ENCODE results near the gene ITPR2.

Gene ITPR2

DNA sequence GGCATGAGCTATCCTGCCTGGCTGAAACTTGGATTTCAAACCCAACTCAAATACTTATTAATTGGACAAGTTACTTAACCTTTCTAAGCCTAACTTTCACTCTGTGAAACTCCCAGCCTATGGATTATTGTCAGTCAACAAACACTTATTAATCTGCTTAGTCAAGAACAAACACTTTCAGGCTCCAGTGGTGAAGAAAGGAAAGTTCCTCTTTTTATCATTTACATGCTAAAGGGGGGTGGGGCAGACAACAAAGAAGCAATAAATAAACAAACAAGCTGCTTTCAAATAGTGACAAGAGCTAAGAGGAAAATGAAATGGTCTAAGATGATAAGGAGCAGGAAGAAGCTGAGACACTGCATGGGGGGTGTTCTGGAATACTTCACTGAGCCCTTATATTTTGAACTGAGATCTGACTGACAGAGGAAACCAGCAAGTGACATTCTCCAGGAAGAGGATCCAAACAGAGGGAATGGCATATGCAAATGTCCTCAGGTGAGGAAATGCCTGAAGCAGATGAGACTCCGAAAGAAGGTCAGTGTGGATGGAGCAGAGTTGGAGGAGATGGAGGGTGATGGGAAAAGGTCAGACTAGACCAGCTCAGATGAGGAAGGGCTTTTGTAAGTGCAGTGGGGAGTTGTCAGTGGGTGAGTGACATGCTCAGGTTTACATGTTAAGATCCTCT lies 259.6 kb downstream of the ITPR2 start:
- peak; percentile 43 for DNase-seq (ENCODE audit: low read depth, low spot score)

DNA sequence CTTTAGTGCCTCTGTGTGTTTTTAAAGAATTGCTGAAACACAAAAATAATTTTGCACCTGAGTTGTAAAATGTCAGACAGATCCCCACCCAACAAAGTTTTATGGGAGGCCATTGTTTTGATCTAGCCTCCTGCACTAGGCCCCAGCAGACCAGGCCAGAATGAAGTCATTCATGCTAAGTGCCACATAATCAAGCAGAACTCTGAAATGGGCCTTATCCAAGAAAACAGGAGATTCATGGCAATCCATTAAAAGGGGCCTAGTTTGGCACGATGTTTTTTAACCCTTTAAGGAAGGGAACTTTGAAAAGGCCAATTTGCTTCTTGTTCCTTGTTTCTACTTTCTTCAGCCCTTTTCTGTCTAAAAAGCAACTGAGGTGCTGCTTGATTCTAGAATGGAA lies 260.9 kb downstream of the ITPR2 start:
- no peak for DNase-seq (ENCODE audit: low read depth, low spot score)

DNA sequence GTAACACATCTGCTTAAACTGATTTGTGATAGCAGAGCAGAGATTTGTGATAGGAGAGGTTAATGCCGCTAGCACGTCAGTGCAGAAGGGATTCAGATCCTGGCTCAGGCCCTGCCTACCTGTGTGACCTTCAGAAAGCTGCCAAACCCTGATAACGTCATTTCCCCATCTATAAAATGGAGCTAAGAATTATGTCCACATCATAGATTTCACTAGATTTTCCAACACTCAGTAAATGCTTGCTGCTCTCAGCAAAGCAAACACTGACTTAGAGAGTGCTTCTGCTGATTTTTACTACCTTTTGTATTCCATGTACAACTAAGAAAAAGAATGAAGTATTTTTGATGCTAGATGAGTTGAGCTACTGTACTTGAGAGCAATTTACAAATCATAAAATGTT lies 261.4 kb downstream of the ITPR2 start:
- no peak for DNase-seq (ENCODE audit: low read depth, low spot score)

DNA sequence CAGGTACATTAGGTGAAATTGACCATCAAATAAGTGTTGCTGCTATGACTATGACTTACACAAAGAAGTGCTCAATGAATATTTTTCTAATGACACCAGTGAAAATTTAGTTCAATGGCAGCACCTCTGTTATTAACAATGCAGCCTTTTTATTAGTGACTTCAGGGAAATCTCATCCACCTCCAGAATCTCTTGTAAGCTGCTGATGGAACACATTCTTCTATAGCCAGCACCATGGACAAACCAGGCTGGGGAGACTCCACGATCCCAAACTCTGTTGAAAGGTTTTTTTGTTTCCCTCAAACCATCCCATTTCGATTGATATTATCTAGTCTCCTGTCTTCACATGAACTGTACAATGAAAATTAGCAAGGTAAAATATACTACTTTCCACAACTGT lies 265.9 kb downstream of the ITPR2 start:
- DNase-seq (ENCODE audit: low read depth, low spot score): no peak

DNA sequence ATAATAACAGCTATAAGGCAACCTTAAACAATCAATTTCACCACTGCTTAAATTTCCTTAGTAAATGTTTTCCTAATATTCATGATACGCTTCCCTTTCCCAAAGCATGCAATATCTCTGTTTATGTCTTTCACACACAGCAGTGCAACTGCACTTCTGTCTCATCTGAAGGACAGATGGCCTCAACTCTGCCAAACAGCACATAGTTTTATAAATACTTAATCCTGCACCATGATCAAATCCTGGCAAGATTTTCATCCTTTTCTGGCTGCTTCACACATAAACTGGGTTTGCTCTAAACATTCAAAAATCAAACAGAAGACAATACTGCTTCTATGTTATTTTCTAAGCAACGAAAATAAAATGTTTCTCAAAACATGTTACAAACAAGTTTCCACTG lies 266.3 kb downstream of the ITPR2 start:
- DNase-seq (ENCODE audit: low read depth, low spot score): no peak

DNA sequence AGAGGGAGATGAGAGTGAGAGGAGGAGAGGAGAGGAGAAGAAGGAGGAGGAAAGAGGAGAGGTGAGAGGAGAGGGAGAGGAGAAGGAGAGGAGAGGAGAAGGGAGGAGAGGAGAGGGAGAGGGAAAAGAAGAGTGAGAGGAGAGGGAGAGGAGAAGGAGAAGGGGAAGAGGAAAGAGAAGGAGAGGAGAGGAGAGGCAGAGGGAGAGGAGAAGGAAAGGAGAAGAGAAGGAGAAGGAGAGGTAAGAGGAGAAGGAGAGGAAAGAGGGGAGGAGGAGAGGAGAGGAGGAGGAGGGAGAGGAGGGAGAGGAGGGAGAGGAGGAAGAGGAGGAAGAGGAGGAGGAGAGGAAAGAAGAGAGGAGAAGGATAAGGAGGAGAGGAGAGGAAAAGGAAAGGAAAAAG lies 266.8 kb downstream of the ITPR2 start:
- no peak for DNase-seq (ENCODE audit: low read depth, low spot score)

DNA sequence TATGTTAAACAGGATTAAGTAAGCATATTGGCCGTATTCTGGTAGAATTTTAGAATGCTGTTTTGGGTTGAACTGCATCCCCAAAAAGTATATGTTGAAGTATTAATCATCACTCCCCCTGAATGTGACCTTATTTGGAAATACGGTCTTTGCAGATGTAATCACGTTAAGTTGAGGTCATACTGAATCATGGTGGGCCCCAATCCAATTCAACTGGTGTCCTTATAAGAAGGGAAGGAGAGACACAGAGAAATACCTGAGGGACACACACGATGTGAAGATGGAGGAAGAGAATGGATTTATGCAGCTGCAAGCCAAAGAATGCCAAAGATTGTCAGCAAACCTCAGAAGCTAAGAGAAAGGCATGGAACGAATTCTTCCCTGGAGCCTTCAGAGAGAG lies 268.6 kb downstream of the ITPR2 start:
- DNase-seq (ENCODE audit: low read depth, low spot score): no peak

DNA sequence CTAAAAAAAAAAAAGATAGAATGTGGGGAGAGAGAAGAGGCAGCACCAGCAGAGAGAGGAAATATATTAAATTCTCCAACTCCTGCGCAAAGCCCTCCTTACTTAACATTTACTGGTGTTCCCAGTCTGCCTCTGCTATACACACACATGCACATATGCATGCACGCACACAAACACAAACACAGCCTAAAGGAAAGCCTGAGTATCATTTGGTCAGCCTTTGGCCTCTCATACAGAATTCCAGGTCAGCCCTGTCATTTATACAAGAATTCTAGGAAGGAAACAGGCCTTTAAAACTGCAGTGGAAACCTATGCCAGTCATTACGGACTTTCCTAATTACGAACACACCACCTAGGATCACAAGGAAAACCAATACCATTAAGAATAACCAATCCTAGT lies 269.4 kb downstream of the ITPR2 start:
- no peak for DNase-seq (ENCODE audit: low read depth, low spot score)

DNA sequence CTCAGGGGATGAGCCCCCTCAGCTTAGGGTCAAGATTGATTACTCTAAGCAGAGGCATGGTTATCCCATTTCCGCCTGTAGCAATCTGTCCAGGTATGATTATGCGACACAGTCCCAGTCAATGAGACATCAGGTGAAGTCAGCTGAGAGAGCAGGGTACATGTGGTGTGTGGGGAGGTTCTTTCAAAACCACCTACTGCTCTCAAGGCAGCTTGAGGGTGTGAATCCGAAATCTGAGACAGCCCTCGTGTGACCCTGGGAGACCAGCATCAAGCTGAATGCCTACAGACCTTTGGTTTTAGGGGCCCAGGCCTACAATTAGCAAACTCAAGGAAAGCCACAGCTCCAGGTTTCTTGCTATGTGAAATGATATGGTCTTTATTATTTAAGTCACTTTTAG lies 275.7 kb downstream of the ITPR2 start:
- DNase-seq (ENCODE audit: low read depth, low spot score): no peak

DNA sequence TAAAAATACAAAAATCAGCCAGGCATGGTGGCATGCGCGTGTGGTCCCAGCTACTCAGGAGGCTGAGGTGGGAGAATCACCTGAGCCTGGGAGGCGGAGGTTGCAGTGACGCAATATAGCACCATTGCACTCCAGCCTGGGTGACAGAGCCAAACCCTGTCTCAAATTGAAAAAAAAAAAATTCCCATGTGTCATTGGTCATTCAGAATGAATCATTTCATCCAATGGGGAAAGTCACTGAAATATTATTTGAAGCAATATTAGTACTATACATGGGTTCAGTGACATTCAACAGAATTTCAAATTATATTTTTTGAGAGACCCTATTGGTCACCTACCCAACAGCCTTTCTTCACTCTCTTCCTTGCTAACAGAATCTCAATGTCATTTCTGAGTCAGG lies 276.1 kb downstream of the ITPR2 start:
- DNase-seq (ENCODE audit: low read depth, low spot score): no peak

DNA sequence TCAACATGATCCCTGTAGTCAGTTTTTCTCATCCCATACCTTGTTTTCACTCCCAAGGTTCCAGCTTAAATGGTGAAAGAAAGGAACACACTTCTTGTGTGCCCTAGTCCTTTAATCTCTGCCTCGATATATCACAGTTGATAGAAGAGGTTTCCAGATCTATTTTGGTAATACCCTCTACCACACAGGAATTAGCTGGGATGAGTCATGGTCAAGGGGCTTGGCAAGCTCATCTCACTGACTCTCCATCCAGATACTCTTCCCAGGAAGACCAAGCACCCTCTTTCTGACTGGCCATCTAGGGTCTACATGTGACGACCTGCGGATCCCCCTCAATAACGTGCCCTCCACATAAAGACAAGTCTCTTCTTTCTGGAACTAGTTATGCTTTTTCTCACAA lies 277.9 kb downstream of the ITPR2 start:
- DNase-seq (ENCODE audit: low read depth, low spot score): no peak

DNA sequence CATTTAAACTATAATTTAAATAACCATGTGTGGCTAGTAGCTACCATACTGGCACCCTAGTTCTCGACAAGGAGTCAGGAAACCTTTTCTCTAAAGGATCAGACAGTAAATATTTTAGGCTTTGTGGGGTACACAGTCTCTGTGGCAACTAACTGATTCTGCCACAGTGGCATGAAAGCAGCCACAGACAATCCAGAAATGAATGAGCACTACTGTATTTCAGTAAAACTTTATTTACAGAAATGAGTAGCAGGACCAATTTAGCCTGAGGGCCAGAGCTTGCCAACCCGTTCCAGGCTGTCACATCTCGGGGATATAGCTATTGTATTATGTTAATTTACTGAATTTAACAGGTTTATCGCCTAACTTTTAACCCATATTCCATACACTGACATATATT lies 278.7 kb downstream of the ITPR2 start:
- DNase-seq (ENCODE audit: low read depth, low spot score): no peak

DNA sequence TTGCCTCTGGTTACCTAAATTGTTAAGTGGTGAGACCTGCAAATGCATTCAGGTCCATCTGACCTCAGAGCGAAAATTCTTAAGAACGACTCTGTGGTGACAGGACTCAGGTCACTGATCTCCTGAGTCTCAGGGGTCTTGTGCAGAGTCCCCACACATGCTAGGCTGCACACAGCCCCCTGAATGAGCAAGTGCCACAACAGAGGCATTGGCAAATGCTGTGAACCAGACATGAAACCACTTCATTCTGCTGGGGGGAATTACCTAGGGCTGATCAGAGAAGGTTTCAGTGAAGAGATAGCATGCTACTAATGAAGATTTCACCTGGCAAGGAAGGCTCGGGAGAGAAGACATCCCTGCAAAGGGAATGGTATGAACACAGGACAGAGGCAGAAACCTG lies 281.6 kb downstream of the ITPR2 start:
- no peak for DNase-seq (ENCODE audit: low read depth, low spot score)

DNA sequence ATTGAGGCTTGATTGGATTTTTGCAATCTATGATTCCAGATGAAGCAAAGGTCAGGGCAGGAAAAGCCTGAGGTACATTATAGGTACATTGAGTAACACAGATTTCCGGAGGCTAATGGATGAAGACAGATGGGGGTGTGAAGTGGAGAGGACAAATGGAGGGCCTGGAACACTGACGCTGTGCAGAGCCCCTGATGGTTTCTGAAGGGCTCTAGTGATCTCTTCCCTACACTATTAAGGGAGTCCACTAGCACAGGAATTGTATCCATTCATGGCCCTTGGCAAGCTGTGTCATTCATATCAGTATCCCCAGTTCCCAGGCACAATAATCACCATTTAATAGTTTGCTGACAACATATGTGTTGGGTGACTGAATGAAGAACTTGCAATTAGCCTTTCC lies 284.8 kb downstream of the ITPR2 start:
- no peak for DNase-seq (ENCODE audit: low read depth, low spot score)

DNA sequence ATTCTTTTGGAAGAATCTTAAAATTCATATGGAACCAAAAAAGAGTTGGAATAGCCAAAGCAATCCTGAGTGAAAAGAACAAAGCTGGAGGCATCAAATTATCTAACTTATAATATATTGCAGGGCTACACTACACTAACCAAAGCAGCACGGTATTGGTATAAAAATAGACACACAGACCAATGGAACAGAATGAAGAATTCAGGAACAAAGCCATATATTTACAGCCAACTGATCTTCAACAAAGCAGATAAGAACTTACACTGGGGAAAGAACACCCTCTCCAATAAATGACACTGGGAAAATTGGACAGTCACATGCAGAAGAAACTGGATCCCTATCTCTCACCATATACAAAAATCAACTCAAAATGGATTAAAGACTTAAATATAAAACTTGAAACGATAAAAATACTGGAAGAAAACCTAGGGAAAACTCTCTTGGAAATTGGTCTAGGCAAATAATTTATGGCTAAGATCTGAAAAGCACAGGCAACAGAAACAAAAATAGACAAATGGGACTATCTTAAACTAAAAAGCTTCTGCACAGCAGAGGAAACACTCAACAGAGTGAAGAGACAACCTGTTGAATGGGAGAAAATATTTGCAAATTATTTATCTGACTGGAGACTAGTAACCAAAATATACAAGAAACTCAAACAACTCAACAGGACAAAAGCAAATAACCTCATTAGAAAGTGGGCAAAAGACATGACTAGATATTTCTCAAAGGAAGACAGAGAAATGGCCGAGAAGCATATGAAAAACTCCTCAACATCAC lies 286.3 kb downstream of the ITPR2 start:
- no peak for DNase-seq (ENCODE audit: low read depth, low spot score)

DNA sequence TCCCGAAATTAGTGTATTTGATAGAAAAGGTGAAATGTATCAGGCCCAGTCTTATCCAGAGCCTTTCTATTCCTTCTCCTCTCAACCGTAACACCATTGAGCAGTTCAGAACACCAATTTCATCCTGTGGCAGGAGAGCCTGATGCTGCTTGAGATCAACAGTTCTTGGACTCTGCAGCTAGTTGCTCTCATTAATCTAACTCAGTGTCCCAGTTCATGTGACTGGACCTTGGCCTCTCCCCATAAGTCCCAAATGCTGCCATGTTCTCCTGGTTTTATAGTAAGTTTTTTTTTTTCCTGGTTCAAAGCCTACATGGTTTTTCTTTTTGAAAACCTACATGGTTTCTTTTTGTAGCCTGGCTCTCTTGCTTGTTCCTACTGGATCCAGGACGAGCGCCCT lies 293.9 kb downstream of the ITPR2 start:
- DNase-seq (ENCODE audit: low read depth, low spot score): no peak

DNA sequence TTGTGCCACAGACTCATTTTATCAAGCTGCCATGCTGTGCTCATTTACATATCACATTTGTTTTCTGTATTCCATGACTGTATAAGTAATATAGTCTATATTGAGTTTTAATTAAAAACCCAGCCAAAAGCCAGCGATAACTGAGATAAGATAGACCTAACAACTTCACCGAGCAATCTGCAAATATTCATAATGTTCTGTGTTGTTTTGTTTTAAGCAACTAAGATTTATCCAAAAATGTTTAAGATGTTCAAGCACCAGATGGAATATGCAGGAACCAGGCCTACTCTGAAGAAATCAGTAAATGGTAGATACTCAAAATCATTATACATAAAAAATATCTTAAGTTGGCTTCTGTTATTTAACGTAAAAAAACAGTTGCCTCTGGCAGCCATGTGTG lies 295.3 kb downstream of the ITPR2 start:
- DNase-seq (ENCODE audit: low read depth, low spot score): no peak

DNA sequence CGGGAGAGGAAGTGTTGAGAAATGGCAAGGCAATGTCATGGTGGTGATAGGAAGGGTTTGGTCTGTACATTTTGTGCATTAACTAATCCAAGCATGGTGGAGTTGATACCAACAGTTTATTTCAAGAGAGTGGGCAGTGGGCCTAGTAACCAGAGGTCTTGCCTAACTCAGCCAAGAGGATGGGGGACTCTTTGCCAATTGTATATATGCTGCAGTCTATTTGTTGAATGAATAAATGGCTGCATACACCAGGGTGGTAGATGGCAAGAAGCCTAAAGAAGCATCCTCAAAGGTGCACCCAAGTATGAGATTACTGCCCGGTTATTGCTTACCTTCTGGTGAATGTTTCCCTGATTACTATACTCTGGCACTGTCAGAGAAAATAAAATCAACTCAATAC lies 295.9 kb downstream of the ITPR2 start:
- no peak for DNase-seq (ENCODE audit: low read depth, low spot score)

DNA sequence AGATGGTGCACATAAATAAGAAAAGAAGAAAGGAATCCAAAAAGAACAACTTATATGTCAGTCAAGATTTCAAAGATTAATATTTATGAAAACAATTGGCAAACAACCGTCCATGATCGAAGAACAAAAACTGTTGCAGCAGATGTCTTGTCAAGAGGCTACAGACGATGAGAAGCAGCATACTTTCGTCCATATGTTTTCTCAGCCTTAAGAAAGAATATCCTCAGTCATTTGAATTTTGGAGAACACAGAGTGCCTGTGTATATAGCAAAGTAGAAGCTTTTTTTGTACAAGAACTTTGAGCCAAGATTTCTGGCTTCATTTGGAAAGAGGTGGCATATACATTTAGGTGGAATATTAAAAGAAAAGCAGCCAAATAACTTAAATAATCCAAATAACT lies 297.2 kb downstream of the ITPR2 start:
- no peak for DNase-seq (ENCODE audit: low read depth, low spot score)

DNA sequence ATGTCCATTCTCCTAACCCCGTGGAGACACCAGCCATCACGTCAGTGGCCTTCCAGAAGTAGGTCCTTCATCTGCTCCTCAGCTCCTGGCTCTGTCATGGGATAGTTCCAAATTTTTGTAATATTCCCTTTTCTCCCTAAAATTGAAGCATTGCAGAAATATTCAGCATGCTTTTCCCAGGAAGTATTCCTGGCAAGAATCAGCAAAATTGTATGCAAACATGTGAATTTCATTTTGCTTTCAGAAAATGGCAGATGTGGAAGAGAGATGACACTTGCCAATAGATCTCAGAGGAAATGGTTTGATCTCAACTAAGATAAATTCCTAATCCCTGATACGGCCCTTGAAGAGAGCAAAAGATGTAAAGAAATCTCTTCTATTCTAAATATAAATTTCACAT lies 298.9 kb downstream of the ITPR2 start:
- DNase-seq (ENCODE audit: low read depth, low spot score): no peak

DNA sequence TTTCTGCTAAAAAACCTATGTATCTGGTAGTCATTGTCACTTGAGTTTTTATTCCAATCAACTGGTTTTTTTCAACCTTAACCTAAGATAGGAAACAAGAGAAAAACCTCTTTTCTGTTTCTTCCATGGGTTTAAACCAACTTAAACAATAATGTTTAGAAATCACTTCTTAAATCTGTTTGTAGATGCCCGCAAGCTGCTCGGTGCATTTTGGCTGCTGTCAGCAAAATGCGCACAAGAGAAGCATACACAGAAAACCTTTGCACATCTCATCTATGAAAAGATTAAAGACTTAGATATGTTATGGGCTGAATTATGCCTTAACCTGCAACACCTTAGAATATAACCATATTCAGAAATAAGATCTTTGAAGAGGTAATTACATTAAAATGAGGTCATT lies 299.8 kb downstream of the ITPR2 start:
- DNase-seq (ENCODE audit: low read depth, low spot score): no peak

DNA sequence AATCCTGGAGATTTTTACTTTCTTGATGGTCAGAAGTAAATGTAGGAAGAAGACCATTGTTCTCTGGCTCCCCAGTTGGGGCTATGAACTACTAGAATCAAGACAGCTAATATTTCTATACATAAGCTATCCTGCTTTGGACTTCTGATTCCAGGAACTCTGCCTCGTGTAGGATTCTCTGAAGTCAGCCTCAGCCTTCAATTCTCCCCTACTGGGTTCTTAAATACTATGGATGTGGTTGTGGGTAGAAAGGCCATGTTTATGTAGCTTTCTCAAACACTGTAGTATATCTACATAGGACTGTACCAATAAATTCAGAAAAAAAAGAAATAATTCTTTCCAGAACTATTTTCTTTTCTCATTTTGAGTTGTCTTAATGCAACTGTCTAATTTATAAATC lies 302.5 kb downstream of the ITPR2 start:
- DNase-seq (ENCODE audit: low read depth, low spot score): no peak

DNA sequence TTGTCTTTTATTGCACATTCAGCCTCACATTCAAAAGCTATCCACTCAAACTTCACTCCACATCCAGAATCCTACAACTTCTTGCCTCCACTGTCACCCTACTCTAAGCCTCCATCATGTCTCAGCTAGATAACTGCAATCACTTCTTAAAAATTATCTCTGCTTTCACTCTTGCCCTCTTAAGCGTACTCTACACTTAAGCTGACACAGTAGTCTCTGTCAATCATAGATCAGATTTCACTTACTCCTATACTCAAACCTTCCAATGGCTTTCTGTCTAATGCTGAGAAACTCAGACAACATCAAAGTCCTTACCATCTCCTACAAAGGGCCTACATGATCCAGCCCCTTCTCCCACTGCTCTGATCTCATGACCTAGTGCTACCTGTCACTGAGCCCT lies 304.1 kb downstream of the ITPR2 start:
- DNase-seq (ENCODE audit: low read depth, low spot score): no peak

DNA sequence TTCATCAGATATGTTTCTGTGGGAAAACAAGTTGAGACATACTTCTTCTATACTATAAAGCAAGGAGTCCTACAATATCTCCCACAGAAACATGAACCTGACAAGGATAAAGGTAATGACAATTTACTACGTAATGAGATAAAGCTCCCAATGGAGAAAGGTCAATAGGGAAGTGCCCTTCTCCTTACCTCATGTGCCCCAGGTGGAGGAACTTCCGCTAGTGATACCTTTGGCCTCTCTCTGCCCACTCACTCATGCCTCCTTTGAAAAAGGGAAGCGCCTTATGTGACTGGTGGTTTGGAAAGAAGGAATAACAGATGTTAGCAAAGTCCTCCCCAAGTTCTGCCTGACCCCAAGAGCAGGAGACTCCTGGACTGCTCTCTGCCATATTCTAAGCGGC lies 305.3 kb downstream of the ITPR2 start:
- no peak for DNase-seq (ENCODE audit: low read depth, low spot score)

All from ELF-1 (cell line).